ENCODE results near the gene CCDC196. TPM values are rescaled to one million over a fixed set of nuclear protein-coding genes. Genes with fewer than 3 reads are reported as not detected.

CCDC196 gene
- total RNA-seq, 2 experiments from 2014 or later, result not detected

DNA sequence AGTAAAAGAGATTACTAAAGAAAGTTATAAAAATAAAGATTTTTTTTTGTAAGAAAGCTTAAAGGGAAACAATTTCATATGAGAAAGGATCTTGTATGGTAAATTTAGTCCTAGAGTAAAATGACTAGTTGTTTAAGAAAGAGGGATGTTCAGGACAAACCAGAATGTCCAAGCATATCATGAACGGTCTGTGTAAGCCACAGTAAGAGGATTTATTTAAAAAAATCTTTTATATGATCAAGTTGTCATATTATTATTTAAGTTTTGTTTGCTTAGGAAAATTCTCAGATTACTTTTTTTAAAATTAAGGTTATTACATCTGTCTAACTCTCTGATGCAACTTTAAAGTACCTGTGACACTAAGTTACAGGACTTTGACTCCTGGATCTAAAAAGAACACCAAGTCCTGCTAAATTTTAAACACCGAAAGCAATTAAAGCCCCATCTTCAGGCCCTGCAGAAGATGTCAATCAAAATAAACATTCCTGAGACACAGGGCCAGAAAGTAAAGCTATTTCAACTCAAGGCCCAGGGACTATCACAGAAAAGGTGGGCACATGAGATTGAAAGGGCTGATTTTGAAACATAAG, 17.3 kb upstream of the CCDC196 start:
- intact Hi-C loops (cut with DNase I, micrococcal nuclease), result no loop called here
- TF ChIP-seq, protein P1, sequence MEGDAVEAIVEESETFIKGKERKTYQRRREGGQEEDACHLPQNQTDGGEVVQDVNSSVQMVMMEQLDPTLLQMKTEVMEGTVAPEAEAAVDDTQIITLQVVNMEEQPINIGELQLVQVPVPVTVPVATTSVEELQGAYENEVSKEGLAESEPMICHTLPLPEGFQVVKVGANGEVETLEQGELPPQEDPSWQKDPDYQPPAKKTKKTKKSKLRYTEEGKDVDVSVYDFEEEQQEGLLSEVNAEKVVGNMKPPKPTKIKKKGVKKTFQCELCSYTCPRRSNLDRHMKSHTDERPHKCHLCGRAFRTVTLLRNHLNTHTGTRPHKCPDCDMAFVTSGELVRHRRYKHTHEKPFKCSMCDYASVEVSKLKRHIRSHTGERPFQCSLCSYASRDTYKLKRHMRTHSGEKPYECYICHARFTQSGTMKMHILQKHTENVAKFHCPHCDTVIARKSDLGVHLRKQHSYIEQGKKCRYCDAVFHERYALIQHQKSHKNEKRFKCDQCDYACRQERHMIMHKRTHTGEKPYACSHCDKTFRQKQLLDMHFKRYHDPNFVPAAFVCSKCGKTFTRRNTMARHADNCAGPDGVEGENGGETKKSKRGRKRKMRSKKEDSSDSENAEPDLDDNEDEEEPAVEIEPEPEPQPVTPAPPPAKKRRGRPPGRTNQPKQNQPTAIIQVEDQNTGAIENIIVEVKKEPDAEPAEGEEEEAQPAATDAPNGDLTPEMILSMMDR (IDR thresholded peaks at IDR 0.05), result no peak
- DNase-seq (no peak), ATAC-seq (ENCODE audit: poor library complexity) (no peak)
- Histone ChIP-seq H3K27ac (ENCODE audit: low read depth in 1 of 2, low read length in 2 of 2) (no peak overlapping the region), H3K9me3 (ENCODE audit: control insufficient read depth in 1 of 2, insufficient read depth in 1 of 2, low read length in 2 of 2) (peaks cover 0 to 11% of the 10 kb centered on the region in 2 experiments), H3K27me3 (ENCODE audit: control insufficient read depth in 1 of 2, insufficient read depth in 2 of 2, low read length in 2 of 2) (no peaks in the 10 kb centered on the region), H3K4me1 (ENCODE audit: insufficient read depth, low read length) (no peaks in the 10 kb centered on the region), H3K4me3 (ENCODE audit: low read length) (no peak overlapping the region), H3K36me3 (ENCODE audit: insufficient read depth, low read length) (no peaks in the 10 kb centered on the region)
- H3K9me3 Mint-ChIP-seq, result peaks cover 4% of the 10 kb centered on the region
- CTCF ChIA-PET, result no interaction called here
- no peak overlapping the region for H3K4me3 Mint-ChIP-seq
- no peaks in the 10 kb centered on the region for H3K4me1 Mint-ChIP-seq (ENCODE audit: low read depth)
- no peak overlapping the region for H3K27ac Mint-ChIP-seq
- peaks cover 37% of the 10 kb centered on the region for H3K36me3 Mint-ChIP-seq (ENCODE audit: low read depth)
- POLR2A ChIA-PET, result interaction anchor here (0.9 to 1.1 kb wide), 2 partner anchors 10 to 14 kb away, joined by 3 read pairs; no protein-coding TSS in a partner anchor
- no peaks in the 10 kb centered on the region for H3K27me3 Mint-ChIP-seq

DNA sequence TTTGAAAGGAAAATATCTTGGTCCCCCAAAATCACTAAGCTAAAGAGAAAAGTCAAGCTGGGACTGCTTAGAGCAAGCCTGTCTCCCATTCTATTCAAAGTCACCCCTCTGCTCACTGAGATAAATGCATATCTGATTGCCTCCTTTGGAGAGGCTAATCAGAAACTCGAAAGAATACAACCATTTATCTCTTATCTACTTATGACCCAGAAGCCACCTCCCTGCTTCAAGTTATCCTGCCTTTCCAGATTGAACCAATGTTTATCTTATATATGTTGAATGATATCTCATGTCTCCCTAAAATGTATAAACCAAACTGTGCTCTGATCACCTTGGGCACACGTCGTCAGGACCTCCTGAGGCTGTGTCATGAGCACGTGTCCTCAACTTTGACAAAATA, 14.6 kb upstream of the CCDC196 start:
- peaks cover 0 to 11% of the 10 kb centered on the region in 2 experiments for H3K9me3 ChIP-seq (ENCODE audit: control insufficient read depth in 1 of 2, insufficient read depth in 1 of 2, low read length in 2 of 2)
- ATAC-seq (ENCODE audit: poor library complexity) (no peak), DNase-seq (no peak)
- Mint-ChIP-seq H3K4me1 (ENCODE audit: low read depth) (no peaks in the 10 kb centered on the region), H3K4me3 (no peak overlapping the region), H3K27ac (no peak overlapping the region), H3K9me3 (peaks cover 4% of the 10 kb centered on the region), H3K36me3 (ENCODE audit: low read depth) (peaks cover 42% of the 10 kb centered on the region), H3K27me3 (no peaks in the 10 kb centered on the region)
- H3K27ac ChIP-seq (ENCODE audit: low read depth in 1 of 2, low read length in 2 of 2), result no peak overlapping the region
- CTCF ChIA-PET, result no interaction called here
- intact Hi-C loops (cut with DNase I, micrococcal nuclease), result no loop called here
- H3K36me3 ChIP-seq (ENCODE audit: insufficient read depth, low read length), result no peaks in the 10 kb centered on the region
- no peaks in the 10 kb centered on the region for H3K27me3 ChIP-seq (ENCODE audit: control insufficient read depth in 1 of 2, insufficient read depth in 2 of 2, low read length in 2 of 2)
- TF ChIP-seq, protein P1 (IDR thresholded peaks at IDR 0.05), result no peak
- POLR2A ChIA-PET, result no interaction called here
- no peak overlapping the region for H3K4me3 ChIP-seq (ENCODE audit: low read length)
- H3K4me1 ChIP-seq (ENCODE audit: insufficient read depth, low read length), result no peaks in the 10 kb centered on the region

DNA sequence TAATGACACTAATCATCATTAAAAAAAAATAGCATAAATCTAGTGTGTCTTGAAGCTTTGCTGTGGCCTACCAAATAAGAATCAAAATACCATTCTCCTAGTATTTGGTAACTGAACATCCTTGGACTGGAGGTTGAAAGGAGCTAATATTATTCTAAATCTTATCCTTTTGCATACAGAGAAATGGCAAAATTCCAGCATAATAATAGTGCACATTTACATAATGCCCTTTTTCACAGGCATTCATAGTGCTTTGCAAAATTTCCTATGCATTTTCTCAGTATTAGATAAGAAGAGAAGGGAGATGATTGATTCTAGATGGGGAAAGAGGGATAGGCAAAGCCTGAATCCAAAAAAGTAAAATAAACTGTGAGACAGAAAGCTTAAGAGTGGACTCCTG, 13.9 kb upstream of the CCDC196 start:
- H3K4me3 ChIP-seq (ENCODE audit: low read length), result no peak overlapping the region
- peaks cover 4% of the 10 kb centered on the region for H3K9me3 Mint-ChIP-seq
- ChIA-PET POLR2A (no interaction called here), CTCF (no interaction called here)
- TF ChIP-seq, protein P1 (IDR thresholded peaks at IDR 0.05), result no peak
- no peaks in the 10 kb centered on the region for H3K27me3 ChIP-seq (ENCODE audit: control insufficient read depth in 1 of 2, insufficient read depth in 2 of 2, low read length in 2 of 2)
- DNase-seq (no peak), ATAC-seq (ENCODE audit: poor library complexity) (no peak)
- no peak overlapping the region for H3K27ac Mint-ChIP-seq
- H3K27ac ChIP-seq (ENCODE audit: low read depth in 1 of 2, low read length in 2 of 2), result no peak overlapping the region
- no peaks in the 10 kb centered on the region for H3K36me3 ChIP-seq (ENCODE audit: insufficient read depth, low read length)
- intact Hi-C loops (cut with DNase I, micrococcal nuclease), result no loop called here
- H3K4me1 ChIP-seq (ENCODE audit: insufficient read depth, low read length), result no peaks in the 10 kb centered on the region
- H3K4me3 Mint-ChIP-seq, result no peak overlapping the region
- H3K4me1 Mint-ChIP-seq (ENCODE audit: low read depth), result no peaks in the 10 kb centered on the region
- peaks cover 0 to 11% of the 10 kb centered on the region in 2 experiments for H3K9me3 ChIP-seq (ENCODE audit: control insufficient read depth in 1 of 2, insufficient read depth in 1 of 2, low read length in 2 of 2)
- no peaks in the 10 kb centered on the region for H3K27me3 Mint-ChIP-seq
- H3K36me3 Mint-ChIP-seq (ENCODE audit: low read depth), result peaks cover 42% of the 10 kb centered on the region

Data from CD4-positive, alpha-beta T cell (primary cell).